ENCODE measurements around the gene UBE2D2. TPM values are rescaled to one million over a fixed set of nuclear protein-coding genes. Genes with fewer than 3 reads are reported as not detected.

UBE2D2 gene
- total RNA-seq, 2 experiments from 2014 or later: 145 to 239 TPM

GRCh38 chr5:139641116-139642080 is 80.3 kb downstream of the UBE2D2 start:
- BruUV-seq (replicated peaks): no TSS peak
- DNase-seq (ENCODE audit: low spot score): no peak
- TF ChIP-seq EZH2phosphoT487 (IDR thresholded peaks at IDR 0.05; ENCODE audit: borderline replicate concordance, low read depth, low read length) (no peak), CTCF (conservative IDR thresholded peaks at IDR 0.05; ENCODE audit: low read length) (no peak)
- Histone ChIP-seq H4K20me1 (ENCODE audit: insufficient read depth, low read length) (peaks cover 5% of the 10 kb centered on the region; the same call in 1 of the 2 replicates), H3K9me2 (ENCODE audit: insufficient read depth, low read length) (no peaks in the 10 kb centered on the region), H3K9me3 (ENCODE audit: low read length) (no peaks in the 10 kb centered on the region), H3K4me2 (ENCODE audit: low read length) (no peak overlapping the region), H3K4me1 (ENCODE audit: insufficient read depth, low read length, poor library complexity, severe bottlenecking) (peaks cover 53% of the 10 kb centered on the region), H3K79me2 (ENCODE audit: insufficient read depth, low read depth, low read length) (peaks cover 4% of the 10 kb centered on the region; the same call in 1 of the 2 replicates), H2AFZ (ENCODE audit: low read length) (no peak overlapping the region), H3K4me3 (ENCODE audit: low read depth, low read length, poor library complexity, severe bottlenecking) (no peak overlapping the region), H3K36me3 (ENCODE audit: insufficient read depth, low read length) (no peaks in the 10 kb centered on the region), H3K27ac (ENCODE audit: low read depth, low read length, poor library complexity, severe bottlenecking) (no peak overlapping the region)
- CTCF ChIA-PET (ENCODE audit: unreplicated experiment): no interaction called here
- POLR2A ChIA-PET: interaction anchor here (0.6 to 1.1 kb wide), 3 partner anchors 12 to 206 kb away, joined by 3 to 4 read pairs (median 3); no protein-coding TSS in a partner anchor
- intact Hi-C loops (cut with micrococcal nuclease; ENCODE audit: unreplicated experiment): no loop called here

- Histone ChIP-seq H3K79me2 (ENCODE audit: insufficient read depth, low read depth, low read length) (no peaks in the 10 kb centered on the region), H3K36me3 (ENCODE audit: insufficient read depth, low read length) (no peaks in the 10 kb centered on the region), H3K9me3 (ENCODE audit: low read length) (no peaks in the 10 kb centered on the region), H3K9me2 (ENCODE audit: insufficient read depth, low read length) (no peaks in the 10 kb centered on the region), H3K4me1 (ENCODE audit: insufficient read depth, low read length, poor library complexity, severe bottlenecking) (peaks cover 46% of the 10 kb centered on the region), H3K4me3 (ENCODE audit: low read depth, low read length, poor library complexity, severe bottlenecking) (no peak overlapping the region), H3K27ac (ENCODE audit: low read depth, low read length, poor library complexity, severe bottlenecking) (no peak overlapping the region), H3K4me2 (ENCODE audit: low read length) (no peak overlapping the region), H4K20me1 (ENCODE audit: insufficient read depth, low read length) (no peaks in the 10 kb centered on the region), H2AFZ (ENCODE audit: low read length) (no peak overlapping the region)
- CTCF ChIA-PET (ENCODE audit: unreplicated experiment): no interaction called here
- TF ChIP-seq CTCF (conservative IDR thresholded peaks at IDR 0.05; ENCODE audit: low read length) (no peak), EZH2phosphoT487 (IDR thresholded peaks at IDR 0.05; ENCODE audit: borderline replicate concordance, low read depth, low read length) (no peak)
- BruUV-seq (replicated peaks): no TSS peak
- intact Hi-C loops (cut with micrococcal nuclease; ENCODE audit: unreplicated experiment): no loop called here
- DNase-seq (ENCODE audit: low spot score): no peak
- POLR2A ChIA-PET: interaction anchor here (1.0 to 1.1 kb wide), 2 partner anchors 11 to 29 kb away, joined by 3 to 4 read pairs; no protein-coding TSS in a partner anchor
These were observed 81.1 kb downstream of the UBE2D2 start for GRCh38 chr5:139642213-139642612.
